ENCODE results near the gene CLEC20A.

CLEC20A gene

GRCh38 chr1:178467837-178468236 is 28.9 kb downstream of the CLEC20A start:
- no peak for DNase-seq

- no peak for DNase-seq
These were observed 31.8 kb downstream of the CLEC20A start for GRCh38 chr1:178465011-178465410.

DNA sequence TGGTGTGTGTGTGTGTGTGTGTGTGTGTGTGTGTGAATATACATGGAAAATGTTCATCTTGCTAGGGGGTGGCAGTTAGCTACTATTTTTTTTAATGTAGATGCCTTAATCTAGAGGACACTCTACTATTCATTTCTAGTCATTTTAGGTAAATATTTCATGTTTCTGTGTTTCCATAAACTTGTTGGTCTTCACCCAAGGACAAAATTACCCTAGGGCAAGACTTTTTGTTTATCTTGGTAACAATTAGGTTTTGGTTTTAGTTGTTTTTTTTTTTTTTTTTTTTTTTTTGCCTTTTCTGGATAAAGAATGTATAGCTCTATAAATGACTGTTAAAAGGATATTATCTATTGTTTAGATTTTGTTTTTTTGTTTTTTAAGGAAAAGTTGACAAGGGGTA is 32.2 kb downstream of the CLEC20A start:
- no peak for DNase-seq

- DNase-seq: no peak
These were observed 32.6 kb downstream of the CLEC20A start for GRCh38 chr1:178464141-178464540.

GRCh38 chr1:178461701-178462100 is 35.1 kb downstream of the CLEC20A start:
- no peak for DNase-seq

DNA sequence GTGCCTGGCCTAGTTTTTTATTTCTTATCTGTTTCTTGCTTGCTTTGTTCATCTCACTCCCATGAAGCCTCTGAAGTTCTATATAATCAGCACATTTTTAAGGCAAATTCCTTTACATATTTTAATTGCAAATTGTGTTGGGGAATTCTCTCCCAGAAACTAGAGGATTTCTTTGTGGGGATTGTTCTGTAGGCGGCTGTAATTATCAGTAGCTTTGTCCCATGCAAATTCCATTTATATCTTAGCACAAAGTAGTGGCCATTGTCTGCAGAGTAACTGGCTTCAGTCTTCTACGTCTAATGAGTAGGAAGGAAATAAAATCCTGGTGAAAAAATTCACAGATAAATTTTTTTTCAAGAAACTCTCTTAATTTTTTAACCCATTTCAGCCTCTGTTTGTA is 35.7 kb downstream of the CLEC20A start:
- peak; percentile 38 to 77 for DNase-seq

GRCh38 chr1:178458203-178458602 is 38.6 kb downstream of the CLEC20A start:
- DNase-seq: no peak

- DNase-seq: no peak
These were observed 39.1 kb downstream of the CLEC20A start for GRCh38 chr1:178457651-178458050.

DNA sequence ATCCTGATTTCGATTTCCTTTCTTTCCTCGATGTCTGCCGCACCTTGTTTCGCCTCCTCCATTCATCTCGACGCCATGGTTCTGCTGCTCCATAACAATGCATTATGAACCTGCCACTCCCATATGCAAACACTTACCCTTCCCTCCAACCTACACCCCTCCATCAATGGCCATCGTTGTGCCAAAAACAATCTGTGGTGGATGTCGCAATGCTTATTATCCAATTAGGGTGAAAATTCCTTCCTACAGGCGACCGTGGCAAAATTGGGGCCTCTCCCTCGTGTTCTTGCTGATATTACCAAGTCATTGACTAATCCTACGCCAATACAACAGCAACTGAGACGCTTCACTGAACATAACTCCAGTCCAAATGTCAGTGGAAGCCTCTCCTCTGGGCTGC is 40.3 kb downstream of the CLEC20A start:
- no peak for DNase-seq

GRCh38 chr1:178452013-178452412 is 44.8 kb downstream of the CLEC20A start:
- no peak for DNase-seq

GRCh38 chr1:178451529-178451928 is 45.2 kb downstream of the CLEC20A start:
- DNase-seq: no peak

- no peak for DNase-seq
These were observed 45.9 kb downstream of the CLEC20A start for GRCh38 chr1:178450871-178451270.

- no peak for DNase-seq
These were observed 53.8 kb downstream of the CLEC20A start for GRCh38 chr1:178442925-178443324.

DNA sequence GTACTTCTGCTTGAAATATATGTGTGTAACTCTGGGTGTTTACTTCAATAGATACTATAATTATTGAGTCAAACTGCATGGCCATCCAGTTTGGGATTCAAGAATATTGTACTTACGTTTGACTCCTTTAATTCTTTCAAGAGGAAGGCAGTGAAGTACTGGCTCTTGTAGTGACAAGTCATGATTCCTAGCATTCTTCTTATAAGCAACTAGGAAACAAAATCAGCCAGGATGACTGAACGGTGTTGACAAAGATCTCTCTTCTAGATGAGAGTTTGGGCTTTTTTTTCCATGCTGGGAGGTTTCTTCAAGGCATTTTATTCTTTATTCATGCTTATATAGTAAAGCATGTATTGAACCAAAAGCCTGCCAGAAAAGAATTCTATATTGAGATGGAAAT is 58.3 kb downstream of the CLEC20A start:
- no peak for DNase-seq

GRCh38 chr1:178436899-178437298 is 59.9 kb downstream of the CLEC20A start:
- DNase-seq: no peak

GRCh38 chr1:178434899-178435435 is 61.8 kb downstream of the CLEC20A start:
- DNase-seq: no peak

DNA sequence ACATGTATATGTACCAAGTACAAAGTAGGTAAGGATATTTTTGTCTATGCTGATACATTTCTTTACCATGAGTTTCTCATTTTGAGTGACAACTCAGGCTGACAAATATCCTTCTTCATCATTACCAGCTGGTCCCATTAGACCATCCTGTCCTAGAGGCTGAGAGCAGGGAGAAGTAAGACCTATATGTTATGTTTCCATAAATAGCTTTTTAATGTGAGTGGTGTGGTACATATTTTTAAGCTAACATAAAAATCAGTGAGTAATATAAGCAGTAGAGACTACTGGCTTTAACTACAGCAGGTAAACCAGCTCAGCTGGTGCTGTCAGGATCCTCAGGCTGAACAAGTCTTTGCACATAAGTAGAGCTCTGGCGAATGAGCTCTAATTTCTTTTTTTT is 62.4 kb downstream of the CLEC20A start:
- no peak for DNase-seq
